CD14-positive monocyte (primary cell): ENCODE measurements around the gene COPS4. TPM values are rescaled to one million over a fixed set of nuclear protein-coding genes. Genes with fewer than 3 reads are reported as not detected.

ENCODE experiments used
- DNase-seq, 3 donors: peaks; one replicate each; pipeline ENCODE4 v3.0.0-alpha.2; 2011 to 2022
- H2AFZ ChIP-seq: 2 replicates; pipeline ENCODE4 v1.6.0; 2012; ENCODE audit warnings: mild to moderate bottlenecking, low read depth, low read length, inconsistent platforms; ENCODE audit not compliant: insufficient read depth, poor library complexity, severe bottlenecking
- H3K27ac ChIP-seq, 2 donors: 1 replicate in 1 of 2; 2 replicates in 1 of 2; pipeline ENCODE4 v1.5.1; 2012 to 2013; ENCODE audit warnings: low read length in 2 of 2, control low read depth in 1 of 2, inconsistent platforms in 1 of 2, low read depth in 1 of 2, mild to moderate bottlenecking in 1 of 2
- H3K27me3 ChIP-seq, 2 donors: one replicate each; pipeline versions ENCODE4 v1.6.0 to v1.6.1; 2011 to 2013; ENCODE audit warnings: low read length in 2 of 2; ENCODE audit not compliant: control insufficient read depth in 2 of 2, insufficient read depth in 2 of 2
- H3K36me3 ChIP-seq, 2 donors: replicated peaks in 1 of 2; 1 replicate in 1 of 2; 2 replicates in 1 of 2; pipeline versions ENCODE4 v1.5.1 to v1.6.1; 2012 to 2013; ENCODE audit warnings: low read length in 2 of 2, control low read depth in 1 of 2, inconsistent platforms in 1 of 2, mild to moderate bottlenecking in 1 of 2; ENCODE audit not compliant: insufficient read depth in 2 of 2, control insufficient read depth in 1 of 2
- H3K4me1 ChIP-seq, 2 donors: 1 replicate in 1 of 2; 2 replicates in 1 of 2; pipeline versions ENCODE4 v1.5.1 to v1.6.1; 2012 to 2013; ENCODE audit warnings: low read length in 2 of 2, control low read depth in 1 of 2, inconsistent platforms in 1 of 2, mild to moderate bottlenecking in 1 of 2, moderate library complexity in 1 of 2; ENCODE audit not compliant: insufficient read depth in 2 of 2, control insufficient read depth in 1 of 2
- H3K4me2 ChIP-seq: replicated peaks from 2 replicates; pipeline ENCODE3; 2012; ENCODE audit warnings: low read length, moderate library complexity, mild to moderate bottlenecking; ENCODE audit not compliant: poor library complexity, severe bottlenecking; ENCODE audit errors: extremely low read depth
- H3K4me3 ChIP-seq, 3 experiments: fragments of 200-600 bp in 1 of 3; sonication (generic) in 1 of 3; replicated peaks in 1 of 3; 1 replicate in 2 of 3; 2 replicates in 1 of 3; pipeline ENCODE4 v1.5.1; 2011 to 2013; ENCODE audit warnings: low read length in 3 of 3, mild to moderate bottlenecking in 3 of 3, control low read depth in 2 of 3, low read depth in 2 of 3, inconsistent platforms in 1 of 3, moderate library complexity in 1 of 3
- H3K79me2 ChIP-seq: 2 replicates; pipeline ENCODE4 v1.6.0; 2012; ENCODE audit warnings: mild to moderate bottlenecking, control low read depth, inconsistent platforms, low read length, moderate library complexity; ENCODE audit not compliant: insufficient read depth
- H3K9ac ChIP-seq: 2 replicates; pipeline ENCODE4 v1.6.0; 2017; ENCODE audit warnings: low read length, mild to moderate bottlenecking; ENCODE audit not compliant: insufficient read depth, poor library complexity, severe bottlenecking
- H3K9me3 ChIP-seq, 2 donors: replicated peaks in 1 of 2; 1 replicate in 1 of 2; 2 replicates in 1 of 2; pipeline versions ENCODE4 v1.5.1 to v1.6.1; 2012 to 2013; ENCODE audit warnings: low read length in 2 of 2, control low read depth in 1 of 2; ENCODE audit not compliant: control insufficient read depth in 1 of 2, insufficient read depth in 1 of 2
- H4K20me1 ChIP-seq: 2 replicates; pipeline ENCODE4 v1.6.0; 2012; ENCODE audit warnings: mild to moderate bottlenecking, low read length, control low read depth, moderate library complexity; ENCODE audit not compliant: insufficient read depth
- H3K27ac Mint-ChIP-seq, 7 donors: one replicate each; pipeline ENCODE4 v1.8.0; 2020; ENCODE audit warnings: mild to moderate bottlenecking in 7 of 7, mixed read lengths in 7 of 7, moderate library complexity in 6 of 7, inconsistent platforms in 2 of 7
- H3K27me3 Mint-ChIP-seq, 3 donors: one replicate each; pipeline ENCODE4 v1.8.0; 2021 to 2022; ENCODE audit warnings: low read depth in 3 of 3, mild to moderate bottlenecking in 3 of 3, mixed read lengths in 3 of 3, moderate library complexity in 3 of 3, inconsistent platforms in 1 of 3
- H3K36me3 Mint-ChIP-seq, 2 donors: one replicate each; pipeline ENCODE4 v1.8.0; 2020; ENCODE audit warnings: mixed read lengths in 2 of 2, inconsistent platforms in 1 of 2, mild to moderate bottlenecking in 1 of 2
- H3K4me1 Mint-ChIP-seq: one replicate; pipeline ENCODE4 v1.8.0; 2020; ENCODE audit warnings: mild to moderate bottlenecking, mixed read lengths
- H3K4me3 Mint-ChIP-seq, 2 donors: one replicate each; pipeline ENCODE4 v1.8.0; 2020; ENCODE audit warnings: mild to moderate bottlenecking in 2 of 2, mixed read lengths in 2 of 2, moderate library complexity in 1 of 2
- H3K9me3 Mint-ChIP-seq, 7 donors: one replicate each; pipeline ENCODE4 v1.8.0; 2020 to 2022; ENCODE audit warnings: mixed read lengths in 7 of 7, mild to moderate bottlenecking in 6 of 7, moderate library complexity in 6 of 7, inconsistent platforms in 2 of 7
- CTCF ChIP-seq: fragments of 200-600 bp; IDR thresholded peaks from one replicate; pipeline ENCODE4 v1.8.0; 2022; ENCODE audit warnings: antibody characterized with exemption, mild to moderate bottlenecking
- WGBS: methylation state at CpG from one replicate; pipeline ENCODE4 v1.1.5; 2013; ENCODE audit warnings: missing lambda C conversion rate; ENCODE audit not compliant: insufficient coverage; 5-methylcytosine and 5-hydroxymethylcytosine counted together
- intact Hi-C, 2 donors: fragments of 100-400 bp; cut with micrococcal nuclease; formaldehyde crosslinking; loops; one replicate each; pipeline versions ENCODE4 v1.15.0 to v1.15.1; 2023
- polyA plus RNA-seq, 3 donors: library from polyadenylated mRNA; depleted of rRNA in 1 of 3; unstranded in 2 of 3; stranded (reverse) in 1 of 3; fragments of 300-500 nt in 2 of 3; fragments of >200 nt in 1 of 3; fragmentation: Illumina TruSeq in 2 of 3; gene quantifications; 1 replicate in 2 of 3; 2 replicates in 1 of 3; pipeline ENCODE4 v1.2.3, GENCODE V29; 2012 to 2021

The COPS4 gene
- polyA plus RNA-seq, 3 donors = 16.0 to 54.7 (median 54.5) TPM

GRCh38 chr4:83112231-83112630 is 77.2 kb downstream of the COPS4 start:
- Histone ChIP-seq H3K27me3 (no peaks in the 10 kb centered on the region), H3K4me2 (peak overlapping the region; percentile 87), H4K20me1 (no peaks in the 10 kb centered on the region), H3K4me3 (peak overlapping the region; percentile 58 to 90 (median 85)), H3K27ac (peak overlapping the region; percentile 66 to 87), H2AFZ (peak overlapping the region; percentile 85), H3K79me2 (peaks cover 91% of the 10 kb centered on the region), H3K36me3 (no peaks in the 10 kb centered on the region), H3K9me3 (no peaks in the 10 kb centered on the region), H3K4me1 (peaks cover 61 to 74% of the 10 kb centered on the region in 2 donors), H3K9ac (peak overlapping the region; percentile 58)
- H3K4me3 Mint-ChIP-seq = peak overlapping the region; percentile 84 to 92
- DNase-seq = peak; percentile 56 to 82 (median 76)
- H3K27me3 Mint-ChIP-seq = peaks cover 0 to 4% (median 0%) of the 10 kb centered on the region in 3 donors
- no CpG with 5 or more reads among the region's 2 CpGs for WGBS
- H3K9me3 Mint-ChIP-seq = no peaks in the 10 kb centered on the region
- H3K36me3 Mint-ChIP-seq = peaks cover 0 to 9% of the 10 kb centered on the region in 2 donors
- H3K4me1 Mint-ChIP-seq = peaks cover 56% of the 10 kb centered on the region
- intact Hi-C loops = loop anchor here in 1 of 2 donors (2.0 to 5.0 kb wide), 2 partner anchors 15 to 85 kb away; no protein-coding TSS in a partner anchor
- TF ChIP-seq CTCF = no peak
- peak overlapping the region; percentile 81 to 95 (median 86) for H3K27ac Mint-ChIP-seq

GRCh38 chr4:83112678-83113428 is 77.9 kb downstream of the COPS4 start:
- DNase-seq = no peak
- peak overlapping the region; percentile 81 to 95 (median 86) for H3K27ac Mint-ChIP-seq
- 0% methylated on average over 10 of the region's 16 CpGs for WGBS

More at GRCh38 chr4:83112678-83113428, 77.9 kb downstream of the COPS4 start:
- Mint-ChIP-seq H3K4me1 (peaks cover 56% of the 10 kb centered on the region), H3K9me3 (no peaks in the 10 kb centered on the region), H3K36me3 (peaks cover 0 to 8% of the 10 kb centered on the region in 2 donors), H3K4me3 (peak overlapping the region; percentile 84 to 92), H3K27me3 (peaks cover 0 to 4% (median 0%) of the 10 kb centered on the region in 3 donors)
- Histone ChIP-seq H3K79me2 (peaks cover 88% of the 10 kb centered on the region), H3K27ac (peak overlapping the region; percentile 87 to 88), H3K4me1 (peaks cover 60 to 75% of the 10 kb centered on the region in 2 donors), H2AFZ (peak overlapping the region; percentile 85), H3K4me2 (peak overlapping the region; percentile 87), H3K27me3 (no peaks in the 10 kb centered on the region), H3K4me3 (peak overlapping the region; percentile 58 to 90 (median 85)), H4K20me1 (no peaks in the 10 kb centered on the region), H3K9me3 (no peaks in the 10 kb centered on the region), H3K36me3 (no peaks in the 10 kb centered on the region), H3K9ac (peak overlapping the region; percentile 58)
- no peak for TF ChIP-seq CTCF
- intact Hi-C loops = loop anchor here in 1 of 2 donors (2.0 to 5.0 kb wide), 2 partner anchors 14 to 84 kb away; no protein-coding TSS in a partner anchor
